SK-N-SH treated with all-trans-retinoic acid at 6 μM for 48 hours (cell line): ENCODE data around the gene ITGB1BP1.

Source experiments
- ATAC-seq: fragments of 200-7000 bp; cut with Tn5 transposase; 3 replicates; pipeline ENCODE4 v1.9.1; 2020; ENCODE audit warnings: mild to moderate bottlenecking, moderate library complexity
- BACH2 ChIP-seq: fragments of 250-450 bp; sonication (Bioruptor Pico); IDR thresholded peaks from 2 replicates; pipeline ENCODE4 v1.9.0; 2021; ENCODE audit warnings: mild to moderate bottlenecking, borderline replicate concordance
- CREB5 ChIP-seq: fragments of 250-450 bp; sonication (Bioruptor Pico); IDR thresholded peaks from 2 replicates; pipeline ENCODE4 v1.5.1; 2020; ENCODE audit warnings: low read depth, mild to moderate bottlenecking, moderate library complexity
- ESRRG ChIP-seq: fragments of 250-450 bp; sonication (Bioruptor Pico); IDR thresholded peaks from 2 replicates; pipeline ENCODE4 v1.6.1; 2021; ENCODE audit warnings: mild to moderate bottlenecking
- GLIS3 ChIP-seq: fragments of 250-450 bp; sonication (Bioruptor Pico); IDR thresholded peaks from 2 replicates; pipeline ENCODE4 v1.5.0; 2020; ENCODE audit warnings: mild to moderate bottlenecking, moderate library complexity
- OSR1 ChIP-seq: fragments of 250-450 bp; sonication (Bioruptor Pico); IDR thresholded peaks from 2 replicates; pipeline ENCODE4 v1.8.0; 2022; ENCODE audit warnings: moderate library complexity, mild to moderate bottlenecking, inconsistent platforms
- PPARA ChIP-seq: fragments of 250-450 bp; sonication (Bioruptor Pico); IDR thresholded peaks from 2 replicates; pipeline ENCODE4 v1.5.0; 2020; ENCODE audit warnings: mild to moderate bottlenecking, borderline replicate concordance
- TCF4 ChIP-seq: fragments of 250-450 bp; sonication (Bioruptor Pico); IDR thresholded peaks from 2 replicates; pipeline ENCODE4 v1.8.0; 2021; ENCODE audit warnings: mild to moderate bottlenecking, moderate library complexity, borderline replicate concordance
- TOX ChIP-seq: fragments of 250-450 bp; sonication (Bioruptor Pico); IDR thresholded peaks from 2 replicates; pipeline ENCODE4 v1.8.0; 2021; ENCODE audit warnings: mild to moderate bottlenecking, moderate library complexity, borderline replicate concordance
- ZC3H10 ChIP-seq: fragments of 250-450 bp; sonication (Bioruptor Pico); IDR thresholded peaks from 2 replicates; pipeline ENCODE4 v1.5.1; 2021; ENCODE audit warnings: mild to moderate bottlenecking, moderate library complexity
- ZFP3 ChIP-seq: fragments of 250-450 bp; sonication (Bioruptor Pico); IDR thresholded peaks from 2 replicates; pipeline ENCODE4 v1.5.0; 2020; ENCODE audit warnings: mild to moderate bottlenecking, moderate library complexity
- ZFP30 ChIP-seq: fragments of 450-650 bp; formaldehyde crosslinking; IDR thresholded peaks from 2 replicates; pipeline ENCODE4 v1.5.0; 2022; ENCODE audit warnings: mild to moderate bottlenecking, moderate library complexity
- ZNF565 ChIP-seq: fragments of 450-650 bp; formaldehyde crosslinking; conservative IDR thresholded peaks from 2 replicates; pipeline ENCODE4 v1.5.0; 2020; ENCODE audit warnings: low read depth, mild to moderate bottlenecking, moderate library complexity
- ZNF70 ChIP-seq: fragments of 450-650 bp; formaldehyde crosslinking; IDR thresholded peaks from 2 replicates; pipeline ENCODE4 v1.5.0; 2020; ENCODE audit warnings: mild to moderate bottlenecking, moderate library complexity
- ZNF8 ChIP-seq: fragments of 450-650 bp; formaldehyde crosslinking; IDR thresholded peaks from 2 replicates; pipeline ENCODE4 v1.5.0; 2020; ENCODE audit warnings: mild to moderate bottlenecking, moderate library complexity
- TF ChIP-seq, protein P1 (sequence below): fragments of 250-450 bp; sonication (Bioruptor Pico); IDR thresholded peaks from 2 replicates; pipeline ENCODE4 v1.8.0; 2021; ENCODE audit warnings: low read depth, mild to moderate bottlenecking, moderate library complexity, borderline replicate concordance
- TF ChIP-seq, protein P2 (sequence below): fragments of 250-450 bp; sonication (Bioruptor Pico); IDR thresholded peaks from 2 replicates; pipeline ENCODE4 v1.8.0; 2020; ENCODE audit warnings: mild to moderate bottlenecking, moderate library complexity, borderline replicate concordance
- TF ChIP-seq, protein P3 (sequence below): fragments of 250-450 bp; sonication (Bioruptor Pico); IDR thresholded peaks from 2 replicates; pipeline ENCODE4 v1.5.1; 2021; ENCODE audit warnings: mild to moderate bottlenecking, moderate library complexity

Gene ITGB1BP1

DNA sequence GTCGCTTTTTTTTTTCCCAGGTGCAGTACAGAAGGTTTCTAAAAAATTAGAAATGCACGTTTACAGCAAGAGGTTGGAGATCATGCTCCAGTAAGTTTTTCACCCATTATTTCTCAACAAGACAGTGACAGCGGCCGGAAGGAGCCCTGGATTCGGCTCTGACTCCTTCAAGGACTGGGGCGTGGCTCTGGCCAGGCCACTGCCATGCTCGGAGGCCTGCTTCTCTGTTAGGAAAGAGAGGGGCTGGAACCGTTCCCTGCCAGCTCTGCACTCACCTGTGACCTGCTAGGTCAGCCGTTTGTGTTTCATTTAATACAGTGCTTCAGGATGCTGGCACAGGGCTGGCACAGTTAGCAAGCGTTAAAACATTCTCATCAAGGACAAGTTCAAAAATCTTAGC, 44.4 kb upstream of the ITGB1BP1 start (continued):
- TF ChIP-seq, protein P1, sequence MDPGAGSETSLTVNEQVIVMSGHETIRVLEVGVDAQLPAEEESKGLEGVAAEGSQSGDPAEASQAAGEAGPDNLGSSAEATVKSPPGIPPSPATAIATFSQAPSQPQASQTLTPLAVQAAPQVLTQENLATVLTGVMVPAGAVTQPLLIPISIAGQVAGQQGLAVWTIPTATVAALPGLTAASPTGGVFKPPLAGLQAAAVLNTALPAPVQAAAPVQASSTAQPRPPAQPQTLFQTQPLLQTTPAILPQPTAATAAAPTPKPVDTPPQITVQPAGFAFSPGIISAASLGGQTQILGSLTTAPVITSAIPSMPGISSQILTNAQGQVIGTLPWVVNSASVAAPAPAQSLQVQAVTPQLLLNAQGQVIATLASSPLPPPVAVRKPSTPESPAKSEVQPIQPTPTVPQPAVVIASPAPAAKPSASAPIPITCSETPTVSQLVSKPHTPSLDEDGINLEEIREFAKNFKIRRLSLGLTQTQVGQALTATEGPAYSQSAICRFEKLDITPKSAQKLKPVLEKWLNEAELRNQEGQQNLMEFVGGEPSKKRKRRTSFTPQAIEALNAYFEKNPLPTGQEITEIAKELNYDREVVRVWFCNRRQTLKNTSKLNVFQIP (CRISPR knock-in tag), result no peak
- TF ChIP-seq ZNF565 (CRISPR knock-in tag), result no peak
- TF ChIP-seq, all 23 proteins: peak for 0

DNA sequence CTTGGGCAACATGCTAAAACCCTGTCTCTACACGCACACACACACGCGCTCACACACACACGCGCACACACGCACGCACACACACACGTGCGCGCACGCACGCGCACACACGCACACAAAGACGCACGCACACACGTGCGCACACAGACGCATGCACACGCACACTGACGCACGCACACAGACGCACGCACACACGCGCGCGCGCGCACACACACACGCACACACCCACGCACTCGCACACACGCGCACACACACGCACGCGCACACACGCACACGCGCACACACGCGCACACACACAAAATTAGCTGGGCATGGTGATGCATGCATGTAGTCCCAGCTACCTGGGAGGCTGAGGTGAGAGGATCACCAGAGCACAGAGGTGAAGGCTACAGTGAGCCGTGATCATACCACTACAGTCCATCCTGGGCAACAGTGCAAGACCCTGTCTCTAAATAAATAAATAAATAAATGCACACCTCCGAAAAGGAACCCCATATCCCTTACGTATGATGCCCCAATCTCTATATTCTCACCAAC, 42.9 kb upstream of the ITGB1BP1 start:
- no peak for ATAC-seq

GRCh38 chr2:9465170-9465569, 41.8 kb upstream of the ITGB1BP1 start:
- ATAC-seq, result no peak
- no peak for TF ChIP-seq GLIS3 (CRISPR knock-in tag)
- TF ChIP-seq, protein P2, sequence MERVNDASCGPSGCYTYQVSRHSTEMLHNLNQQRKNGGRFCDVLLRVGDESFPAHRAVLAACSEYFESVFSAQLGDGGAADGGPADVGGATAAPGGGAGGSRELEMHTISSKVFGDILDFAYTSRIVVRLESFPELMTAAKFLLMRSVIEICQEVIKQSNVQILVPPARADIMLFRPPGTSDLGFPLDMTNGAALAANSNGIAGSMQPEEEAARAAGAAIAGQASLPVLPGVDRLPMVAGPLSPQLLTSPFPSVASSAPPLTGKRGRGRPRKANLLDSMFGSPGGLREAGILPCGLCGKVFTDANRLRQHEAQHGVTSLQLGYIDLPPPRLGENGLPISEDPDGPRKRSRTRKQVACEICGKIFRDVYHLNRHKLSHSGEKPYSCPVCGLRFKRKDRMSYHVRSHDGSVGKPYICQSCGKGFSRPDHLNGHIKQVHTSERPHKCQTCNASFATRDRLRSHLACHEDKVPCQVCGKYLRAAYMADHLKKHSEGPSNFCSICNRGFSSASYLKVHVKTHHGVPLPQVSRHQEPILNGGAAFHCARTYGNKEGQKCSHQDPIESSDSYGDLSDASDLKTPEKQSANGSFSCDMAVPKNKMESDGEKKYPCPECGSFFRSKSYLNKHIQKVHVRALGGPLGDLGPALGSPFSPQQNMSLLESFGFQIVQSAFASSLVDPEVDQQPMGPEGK, result no peak
- TF ChIP-seq ZC3H10 (CRISPR knock-in tag), result no peak
- TF ChIP-seq, protein P1 (CRISPR knock-in tag), result no peak
- no peak for TF ChIP-seq ZFP3 (CRISPR knock-in tag)
- TF ChIP-seq, protein P3, sequence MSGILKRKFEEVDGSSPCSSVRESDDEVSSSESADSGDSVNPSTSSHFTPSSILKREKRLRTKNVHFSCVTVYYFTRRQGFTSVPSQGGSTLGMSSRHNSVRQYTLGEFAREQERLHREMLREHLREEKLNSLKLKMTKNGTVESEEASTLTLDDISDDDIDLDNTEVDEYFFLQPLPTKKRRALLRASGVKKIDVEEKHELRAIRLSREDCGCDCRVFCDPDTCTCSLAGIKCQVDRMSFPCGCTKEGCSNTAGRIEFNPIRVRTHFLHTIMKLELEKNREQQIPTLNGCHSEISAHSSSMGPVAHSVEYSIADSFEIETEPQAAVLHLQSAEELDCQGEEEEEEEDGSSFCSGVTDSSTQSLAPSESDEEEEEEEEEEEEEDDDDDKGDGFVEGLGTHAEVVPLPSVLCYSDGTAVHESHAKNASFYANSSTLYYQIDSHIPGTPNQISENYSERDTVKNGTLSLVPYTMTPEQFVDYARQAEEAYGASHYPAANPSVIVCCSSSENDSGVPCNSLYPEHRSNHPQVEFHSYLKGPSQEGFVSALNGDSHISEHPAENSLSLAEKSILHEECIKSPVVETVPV (CRISPR knock-in tag), result no peak
- no peak for TF ChIP-seq ZNF70
- TF ChIP-seq PPARA (CRISPR knock-in tag), result no peak
- no peak for TF ChIP-seq ZFP30
- TF ChIP-seq BACH2 (CRISPR knock-in tag), result no peak

More for the DNA sequence above, 42.9 kb upstream of the ITGB1BP1 start:
- TF ChIP-seq BACH2 (CRISPR knock-in tag), result no peak
- TF ChIP-seq CREB5, result no peak
- no peak for TF ChIP-seq TOX (CRISPR knock-in tag)
- TF ChIP-seq GLIS3 (CRISPR knock-in tag), result no peak
- TF ChIP-seq ZNF8 (CRISPR knock-in tag), result no peak
- TF ChIP-seq, protein P1 (CRISPR knock-in tag), result no peak

DNA sequence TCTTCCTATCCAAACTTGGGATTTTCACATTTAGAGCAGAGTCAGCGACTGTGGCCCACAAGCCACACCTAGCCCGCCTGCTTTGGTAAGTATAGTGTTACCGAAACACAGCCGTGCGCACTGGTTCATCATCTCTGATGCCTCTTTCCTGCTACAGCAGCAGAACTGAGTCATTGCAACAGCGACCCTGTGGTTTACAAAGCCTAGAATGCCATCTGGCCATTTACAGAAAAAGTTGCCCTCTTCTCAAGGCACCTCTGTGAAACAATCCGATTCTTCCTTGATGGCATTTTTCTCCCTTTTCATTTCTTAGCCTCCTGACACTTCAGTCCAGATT, 40.3 kb upstream of the ITGB1BP1 start:
- peak; percentile 40; the same call in 2 of the 3 replicates for ATAC-seq
- TF ChIP-seq ZNF70 (no peak), CREB5 (no peak), ZC3H10 (CRISPR knock-in tag) (no peak), BACH2 (CRISPR knock-in tag) (no peak), PPARA (CRISPR knock-in tag) (no peak), OSR1 (no peak), TCF4 (no peak), TOX (CRISPR knock-in tag) (no peak), ESRRG (CRISPR knock-in tag) (no peak)
- TF ChIP-seq, protein P1 (CRISPR knock-in tag), result no peak
